HG02884 (cell line): ENCODE data around the gene BCAT1.
"Not testable (repeated sequence)": the region's sequence is repeated elsewhere in the genome, so short reads cannot be mapped to it uniquely, and the experiment has no call there.

Source experiments
- ATAC-seq: cut with Tn5 transposase; IDR thresholded peaks from one replicate; pipeline ENCODE4 v1.9.1; 2021; ENCODE audit warnings: mild to moderate bottlenecking, moderate library complexity; ENCODE audit not compliant: unreplicated experiment

BCAT1 gene

GRCh38 chr12:24960222-24960855 is 11.4 kb upstream of the BCAT1 start:
- ATAC-seq: peak; percentile 86

- not testable (repeated sequence) for ATAC-seq
These were observed 7.5 kb upstream of the BCAT1 start for GRCh38 chr12:24956351-24956750.

- ATAC-seq: no peak
These were observed 7.0 kb upstream of the BCAT1 start for GRCh38 chr12:24955853-24956252.

GRCh38 chr12:24955389-24955788 is 6.5 kb upstream of the BCAT1 start:
- no peak for ATAC-seq

GRCh38 chr12:24954261-24954660 is 5.4 kb upstream of the BCAT1 start:
- ATAC-seq: no peak

GRCh38 chr12:24952389-24952788 is 3.5 kb upstream of the BCAT1 start:
- ATAC-seq: no peak

- ATAC-seq: peak; percentile 22
These were observed 1.4 kb upstream of the BCAT1 start for GRCh38 chr12:24950231-24950834.

- no peak for ATAC-seq
These were observed 513 bp downstream of the BCAT1 start for GRCh38 chr12:24948420-24948756.

GRCh38 chr12:24947541-24948419 is 1.1 kb downstream of the BCAT1 start:
- no peak for ATAC-seq

- ATAC-seq: no peak
These were observed 3.1 kb downstream of the BCAT1 start for GRCh38 chr12:24945845-24946244.

GRCh38 chr12:24945039-24945438 is 3.9 kb downstream of the BCAT1 start:
- no peak for ATAC-seq

GRCh38 chr12:24944601-24944975 is 4.3 kb downstream of the BCAT1 start:
- ATAC-seq: no peak

- no peak for ATAC-seq
These were observed 4.8 kb downstream of the BCAT1 start for GRCh38 chr12:24943947-24944600.

GRCh38 chr12:24940157-24940556 is 8.7 kb downstream of the BCAT1 start:
- no peak for ATAC-seq

GRCh38 chr12:24939551-24939950 is 9.3 kb downstream of the BCAT1 start:
- not testable (repeated sequence) for ATAC-seq

GRCh38 chr12:24938341-24938740 is 10.6 kb downstream of the BCAT1 start:
- ATAC-seq: no peak

- ATAC-seq: no peak
These were observed 11.2 kb downstream of the BCAT1 start for GRCh38 chr12:24937553-24938244.

GRCh38 chr12:24933694-24934407 is 15.1 kb downstream of the BCAT1 start:
- ATAC-seq: no peak

GRCh38 chr12:24931666-24932405 is 17.1 kb downstream of the BCAT1 start:
- ATAC-seq: peak; percentile 93

GRCh38 chr12:24929953-24930352 is 18.9 kb downstream of the BCAT1 start:
- ATAC-seq: no peak
